ENCODE measurements around the gene LRCH4.
"Not testable (repeated sequence)": the region's sequence is repeated elsewhere in the genome, so short reads cannot be mapped to it uniquely, and the experiment has no call there.

- not testable (repeated sequence) for TF ChIP-seq MYC (IDR thresholded peaks at IDR 0.05; ENCODE audit: borderline replicate concordance, low read length); POLR2A (IDR thresholded peaks at IDR 0.05; ENCODE audit: low read length); CTCF (IDR thresholded peaks at IDR 0.05); MAX (IDR thresholded peaks at IDR 0.05); SMC3 (IDR thresholded peaks at IDR 0.05); ZNF302 (CRISPR knock-in tag; IDR thresholded peaks at IDR 0.05); RARB (CRISPR knock-in tag; IDR thresholded peaks at IDR 0.05); PHF8 (IDR thresholded peaks at IDR 0.05; ENCODE audit: borderline replicate concordance, low read depth); JUNB (IDR thresholded peaks at IDR 0.05); MAZ (IDR thresholded peaks at IDR 0.05; ENCODE audit: borderline replicate concordance, low read depth, low read length)
Measured at GRCh38 chr7:100548446-100548845, 37.5 kb downstream of the LRCH4 start.

All from A549 (cell line).